BLaER1 (cell line): ENCODE results near the gene MYRFL.

Source experiments
- H3K27ac ChIP-seq: shearing (Covaris generic); formaldehyde crosslinking; 2 replicates; pipeline ENCODE4 v1.8.1; 2022
- H3K27me3 ChIP-seq: shearing (Covaris generic); formaldehyde crosslinking; 2 replicates; pipeline ENCODE4 v1.8.1; 2022
- H3K36me3 ChIP-seq: shearing (Covaris generic); formaldehyde crosslinking; 2 replicates; pipeline ENCODE4 v1.8.1; 2022
- H3K4me1 ChIP-seq: shearing (Covaris generic); formaldehyde crosslinking; 2 replicates; pipeline ENCODE4 v1.8.1; 2022
- H3K4me2 ChIP-seq: shearing (Covaris generic); formaldehyde crosslinking; 2 replicates; pipeline ENCODE4 v1.8.1; 2022
- H3K4me3 ChIP-seq: shearing (Covaris generic); formaldehyde crosslinking; 2 replicates; pipeline ENCODE4 v1.8.1; 2022
- H3K9ac ChIP-seq: shearing (Covaris generic); formaldehyde crosslinking; 2 replicates; pipeline ENCODE4 v1.8.1; 2022
- H3K9me3 ChIP-seq: shearing (Covaris generic); formaldehyde crosslinking; 2 replicates; pipeline ENCODE4 v1.8.1; 2022
- H4K20me1 ChIP-seq: shearing (Covaris generic); formaldehyde crosslinking; 2 replicates; pipeline ENCODE4 v1.8.1; 2022
- Cebpa-rat ChIP-seq: shearing (Covaris generic); IDR thresholded peaks from 2 replicates; pipeline ENCODE4 v1.8.1; 2022

The MYRFL gene

GRCh38 chr12:69905801-69906200, 80.8 kb downstream of the MYRFL start:
- no peak overlapping the region for H3K4me3 ChIP-seq

DNA sequence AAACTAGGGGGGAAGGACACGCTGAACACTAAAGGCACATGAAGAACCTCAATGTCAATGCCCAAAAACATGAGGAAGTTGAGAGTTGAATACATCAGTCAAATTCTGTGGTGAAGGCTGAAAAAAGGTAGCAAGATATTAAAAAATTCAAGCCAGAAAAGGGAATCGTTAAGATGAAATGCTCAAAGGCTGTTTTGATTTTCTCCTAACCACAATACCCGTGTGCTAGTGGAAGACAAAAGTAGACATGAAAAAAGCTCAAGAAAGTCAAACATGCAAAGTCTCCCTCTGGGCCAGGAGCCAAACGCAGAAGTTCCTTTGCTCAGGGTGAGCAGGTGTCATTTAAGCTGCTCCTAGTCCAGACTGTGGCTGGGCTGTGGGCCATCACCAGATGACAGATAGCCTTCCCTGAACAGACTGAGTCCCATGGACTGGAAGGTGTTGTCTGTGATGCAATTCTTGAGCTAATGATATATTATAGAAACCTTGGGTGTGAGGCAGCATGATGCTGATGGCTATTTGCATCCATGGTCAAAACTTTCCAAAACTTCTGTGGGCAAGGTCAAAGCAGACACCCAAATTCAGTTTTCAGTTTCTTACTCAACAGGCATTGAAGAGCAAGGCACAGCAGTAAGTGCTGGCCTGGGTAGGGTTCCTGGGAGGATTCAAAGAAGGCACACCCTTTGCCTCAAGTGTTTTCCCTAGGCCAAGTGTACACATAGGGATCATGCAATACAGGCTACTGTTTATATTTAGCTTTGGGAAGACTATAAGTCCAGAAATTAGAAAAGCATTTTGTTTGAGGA, 81.6 kb downstream of the MYRFL start:
- TF ChIP-seq Cebpa-rat, result no peak
- H3K27ac ChIP-seq, result no peak overlapping the region

More at GRCh38 chr12:69905801-69906200, 80.8 kb downstream of the MYRFL start:
- Histone ChIP-seq H3K27me3 (no peaks in the 10 kb centered on the region), H4K20me1 (no peaks in the 10 kb centered on the region), H3K27ac (no peak overlapping the region), H3K4me1 (peaks cover 51% of the 10 kb centered on the region), H3K9me3 (no peaks in the 10 kb centered on the region), H3K9ac (no peak overlapping the region), H3K4me2 (peak overlapping the region; percentile 47), H3K36me3 (no peaks in the 10 kb centered on the region)
- no peak for TF ChIP-seq Cebpa-rat

GRCh38 chr12:69908203-69908602, 83.2 kb downstream of the MYRFL start:
- Histone ChIP-seq H3K4me2 (no peak overlapping the region), H4K20me1 (no peaks in the 10 kb centered on the region), H3K9ac (no peak overlapping the region), H3K27ac (no peak overlapping the region), H3K4me3 (no peak overlapping the region), H3K9me3 (no peaks in the 10 kb centered on the region), H3K27me3 (no peaks in the 10 kb centered on the region), H3K36me3 (no peaks in the 10 kb centered on the region), H3K4me1 (peaks cover 44% of the 10 kb centered on the region)
- no peak for TF ChIP-seq Cebpa-rat

More for the DNA sequence above, 81.6 kb downstream of the MYRFL start:
- H3K9ac ChIP-seq, result no peak overlapping the region
- no peak overlapping the region for H3K4me3 ChIP-seq
- peaks cover 44% of the 10 kb centered on the region for H3K4me1 ChIP-seq
- no peaks in the 10 kb centered on the region for H3K27me3 ChIP-seq
- H3K36me3 ChIP-seq, result no peaks in the 10 kb centered on the region
- H3K4me2 ChIP-seq, result peak overlapping the region; percentile 47
- no peaks in the 10 kb centered on the region for H4K20me1 ChIP-seq
- no peaks in the 10 kb centered on the region for H3K9me3 ChIP-seq

DNA sequence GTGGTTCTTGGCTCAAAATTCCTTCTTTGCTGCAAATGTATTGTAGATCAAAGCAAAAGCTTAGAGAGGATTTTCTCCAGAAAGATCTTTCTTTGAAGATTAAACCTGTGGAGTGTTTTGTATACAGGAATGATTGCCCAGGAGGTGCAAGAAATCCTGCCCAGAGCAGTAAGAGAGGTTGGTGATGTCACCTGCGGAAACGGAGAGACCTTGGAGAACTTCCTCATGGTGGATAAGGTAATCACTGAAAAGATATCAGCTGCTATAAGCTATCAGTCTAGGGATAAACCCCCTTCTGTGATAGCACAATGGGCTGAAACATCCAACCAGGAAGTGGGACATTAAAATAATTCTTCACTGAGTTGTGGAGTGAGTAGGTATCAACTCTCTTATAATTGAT, 85.7 kb downstream of the MYRFL start:
- no peak for TF ChIP-seq Cebpa-rat
- Histone ChIP-seq H3K4me3 (no peak overlapping the region), H3K36me3 (no peaks in the 10 kb centered on the region), H3K9ac (no peak overlapping the region), H3K9me3 (0 out of 2 replicates have a peak, but pooled peaks cover 6% of the 10 kb centered on the region), H3K4me2 (no peak overlapping the region), H3K4me1 (peaks cover 27% of the 10 kb centered on the region), H4K20me1 (no peaks in the 10 kb centered on the region), H3K27me3 (no peaks in the 10 kb centered on the region), H3K27ac (no peak overlapping the region)

- Histone ChIP-seq H3K27ac (no peak overlapping the region), H3K27me3 (no peaks in the 10 kb centered on the region), H4K20me1 (no peaks in the 10 kb centered on the region), H3K4me2 (no peak overlapping the region), H3K4me3 (no peak overlapping the region), H3K9ac (no peak overlapping the region), H3K36me3 (no peaks in the 10 kb centered on the region), H3K4me1 (peaks cover 8% of the 10 kb centered on the region; the same call in 1 of the 2 replicates), H3K9me3 (0 out of 2 replicates have a peak, but pooled peaks cover 6% of the 10 kb centered on the region)
- no peak for TF ChIP-seq Cebpa-rat
These were observed 88.5 kb downstream of the MYRFL start for GRCh38 chr12:69913526-69913925.

- Histone ChIP-seq H3K9ac (no peak overlapping the region), H3K4me1 (no peaks in the 10 kb centered on the region), H3K27ac (no peak overlapping the region), H4K20me1 (no peaks in the 10 kb centered on the region), H3K4me3 (no peak overlapping the region), H3K9me3 (0 out of 2 replicates have a peak, but pooled peaks cover 6% of the 10 kb centered on the region), H3K27me3 (no peaks in the 10 kb centered on the region), H3K4me2 (no peak overlapping the region), H3K36me3 (no peaks in the 10 kb centered on the region)
- no peak for TF ChIP-seq Cebpa-rat
These were observed 90.9 kb downstream of the MYRFL start for GRCh38 chr12:69915964-69916363.

- H3K27ac ChIP-seq, result no peak overlapping the region
- no peak overlapping the region for H3K9ac ChIP-seq
- no peaks in the 10 kb centered on the region for H3K36me3 ChIP-seq
- no peaks in the 10 kb centered on the region for H4K20me1 ChIP-seq
- no peak overlapping the region for H3K4me2 ChIP-seq
- H3K4me1 ChIP-seq, result no peaks in the 10 kb centered on the region
- H3K27me3 ChIP-seq, result no peaks in the 10 kb centered on the region
- no peak overlapping the region for H3K4me3 ChIP-seq
- H3K9me3 ChIP-seq, result 0 out of 2 replicates have a peak, but pooled peaks cover 6% of the 10 kb centered on the region
- no peak for TF ChIP-seq Cebpa-rat
These were observed 91.7 kb downstream of the MYRFL start for GRCh38 chr12:69916544-69917235.

DNA sequence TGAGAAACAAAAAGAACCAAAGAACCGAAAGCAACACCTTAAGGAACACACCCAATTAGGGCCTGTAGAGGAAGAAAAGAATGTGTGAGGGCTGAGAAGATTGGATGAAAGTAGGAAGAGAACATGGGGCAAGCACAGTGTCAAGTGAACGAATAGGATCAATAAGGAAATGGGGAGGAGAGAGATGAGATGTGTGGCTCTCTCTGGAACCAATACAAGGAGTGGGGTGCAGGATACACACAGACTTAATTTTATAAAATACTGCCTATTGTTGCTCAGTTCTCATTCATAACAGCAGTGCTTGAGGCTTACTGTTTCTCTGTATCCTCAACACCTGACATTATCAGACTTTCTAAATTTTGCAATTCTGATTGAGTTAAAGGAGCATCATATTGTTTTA, 93.3 kb downstream of the MYRFL start:
- no peaks in the 10 kb centered on the region for H4K20me1 ChIP-seq
- H3K36me3 ChIP-seq, result no peaks in the 10 kb centered on the region
- H3K4me3 ChIP-seq, result no peak overlapping the region
- H3K4me1 ChIP-seq, result no peaks in the 10 kb centered on the region
- H3K27ac ChIP-seq, result no peak overlapping the region
- 0 out of 2 replicates have a peak, but pooled peaks cover 5% of the 10 kb centered on the region for H3K9me3 ChIP-seq
- no peak for TF ChIP-seq Cebpa-rat
- no peak overlapping the region for H3K4me2 ChIP-seq
- H3K9ac ChIP-seq, result no peak overlapping the region
- H3K27me3 ChIP-seq, result no peaks in the 10 kb centered on the region

GRCh38 chr12:69919495-69919894, 94.5 kb downstream of the MYRFL start:
- no peaks in the 10 kb centered on the region for H3K27me3 ChIP-seq
- no peak overlapping the region for H3K4me2 ChIP-seq
- H4K20me1 ChIP-seq, result no peaks in the 10 kb centered on the region

GRCh38 chr12:69921831-69922230, 96.8 kb downstream of the MYRFL start:
- no peaks in the 10 kb centered on the region for H3K36me3 ChIP-seq
- H3K4me3 ChIP-seq, result no peak overlapping the region
- no peak overlapping the region for H3K27ac ChIP-seq
- no peaks in the 10 kb centered on the region for H3K27me3 ChIP-seq
- H3K9me3 ChIP-seq, result no peaks in the 10 kb centered on the region
- H3K4me1 ChIP-seq, result peaks cover 21% of the 10 kb centered on the region
- H4K20me1 ChIP-seq, result no peaks in the 10 kb centered on the region
- no peak overlapping the region for H3K9ac ChIP-seq
- no peak overlapping the region for H3K4me2 ChIP-seq
- no peak for TF ChIP-seq Cebpa-rat

More at GRCh38 chr12:69919495-69919894, 94.5 kb downstream of the MYRFL start:
- Histone ChIP-seq H3K4me1 (no peaks in the 10 kb centered on the region), H3K9ac (no peak overlapping the region), H3K4me3 (no peak overlapping the region), H3K27ac (no peak overlapping the region), H3K36me3 (no peaks in the 10 kb centered on the region), H3K9me3 (no peaks in the 10 kb centered on the region)
- TF ChIP-seq Cebpa-rat, result no peak
